ENCODE measurements around the gene CALB2.

- TF ChIP-seq CTCF (IDR thresholded peaks at IDR 0.05), result no peak
- TF ChIP-seq POLR2A (IDR thresholded peaks at IDR 0.05), result no peak
- TF ChIP-seq POLR2AphosphoS5 (IDR thresholded peaks at IDR 0.05), result no peak
These were observed 43.5 kb downstream of the CALB2 start for GRCh38 chr16:71402007-71402406.
